ENCODE data around the gene SSH3. TPM values are rescaled to one million over a fixed set of nuclear protein-coding genes. Genes with fewer than 3 reads are reported as not detected.

Gene SSH3
- total and polyA plus RNA-seq, 2 of the 4 experiments (the other 2 are of a cell fraction) = 7.3 to 26.7 TPM

GRCh38 chr11:67264260-67264659 is 39.1 kb upstream of the SSH3 start:
- peaks cover 26% of the 10 kb centered on the region for H3K9me1 ChIP-seq (ENCODE audit: insufficient read depth, low read length)
- H2BK5ac ChIP-seq (ENCODE audit: low read depth, low read length, poor library complexity, severe bottlenecking) = no peak overlapping the region
- no peak overlapping the region for H3K4ac ChIP-seq (ENCODE audit: low read depth, low read length)
- H3K4me3 ChIP-seq (ENCODE audit: insufficient read depth, low read depth, low read length) = no peak overlapping the region
- H3K18ac ChIP-seq (ENCODE audit: low read depth, low read length) = no peak overlapping the region
- H4K91ac ChIP-seq (ENCODE audit: insufficient read depth, low read depth, low read length) = no peak overlapping the region
- no peak overlapping the region for H4K5ac ChIP-seq (ENCODE audit: low read depth, low read length)
- H3K27me3 ChIP-seq (ENCODE audit: control insufficient read depth, insufficient read depth, low read length) = no peaks in the 10 kb centered on the region
- dilution Hi-C loops (cut with HindIII; ENCODE audit: low sequenced_read_pairs, unreplicated experiment) = no loop called here
- no peaks in the 10 kb centered on the region for H3K9me3 ChIP-seq (ENCODE audit: control insufficient read depth, insufficient read depth, low read length)
- intact Hi-C loops (cut with micrococcal nuclease) = no loop called here
- BruUV-seq (replicated peaks) = no TSS peak
- no peak overlapping the region for H3K14ac ChIP-seq (replicated peaks; ENCODE audit: low read depth, low read length)
- no peak for ATAC-seq (ENCODE audit: low read depth)
- ChIA-PET CTCF (interaction anchor here (0.9 kb wide), 1 partner anchor 54 kb away, joined by 3 read pairs; no protein-coding TSS in a partner anchor), POLR2A (ENCODE audit: unreplicated experiment) (no interaction called here)
- peaks cover 10% of the 10 kb centered on the region; the same call in 1 of the 2 replicates for H3K36me3 ChIP-seq (ENCODE audit: control insufficient read depth, insufficient read depth, low read length)
- H3K27ac ChIP-seq (ENCODE audit: insufficient read depth, low read length) = no peak overlapping the region
- no peak overlapping the region for H2BK120ac ChIP-seq (ENCODE audit: low read depth, low read length)
- no peak overlapping the region for H2AK9ac ChIP-seq (replicated peaks; ENCODE audit: low read depth, low read length, poor library complexity)
- H3K79me1 ChIP-seq (ENCODE audit: low read depth in 1 of 2, low read length in 2 of 2) = peaks cover 6 to 36% of the 10 kb centered on the region in 2 experiments; a peak in 3 of 4 replicates
- no peak overlapping the region for H2BK20ac ChIP-seq (ENCODE audit: low read depth, low read length)
- H3K4me1 ChIP-seq (ENCODE audit: control insufficient read depth, insufficient read depth, low read length) = peaks cover 20% of the 10 kb centered on the region
- WGBS, 2 experiments (ENCODE audit: extremely low coverage in 2 of 2, insufficient read length in 1 of 2) = 100% methylated on average over 2 of the region's 5 CpGs; no CpG with 5 or more reads in 1 of the 2 experiments
- TF ChIP-seq POLR2A (IDR thresholded peaks at IDR 0.05; ENCODE audit: low read depth, low read length) = no peak
- no peak for TF ChIP-seq MAFK (IDR thresholded peaks at IDR 0.05; ENCODE audit: low read depth, low read length)
- no peak for TF ChIP-seq NFE2L2 (IDR thresholded peaks at IDR 0.05; ENCODE audit: low read depth, low read length)
- TF ChIP-seq CHD1 (IDR thresholded peaks at IDR 0.05; ENCODE audit: low read depth, low read length) = no peak
- no peak for TF ChIP-seq RFX5 (IDR thresholded peaks at IDR 0.05; ENCODE audit: low read depth, low read length)
- no peak overlapping the region for H2AK5ac ChIP-seq (ENCODE audit: low read depth, low read length)
- H2BK15ac ChIP-seq (ENCODE audit: low read depth, low read length) = no peak overlapping the region
- no peak overlapping the region for H2AFZ ChIP-seq (replicated peaks; ENCODE audit: low read length, poor library complexity)
- in situ Hi-C loops (cut with MboI; ENCODE audit: low sequenced_read_pairs) = loop anchor here (5.0 kb wide), 2 partner anchors 53 to 118 kb away; no protein-coding TSS in a partner anchor
- no peak overlapping the region for H4K8ac ChIP-seq (ENCODE audit: low read depth in 2 of 2, low read length in 2 of 2)
- H3K9ac ChIP-seq (ENCODE audit: low read depth, low read length) = no peak overlapping the region
- peaks cover 17% of the 10 kb centered on the region; the same call in 1 of the 2 replicates for H4K20me1 ChIP-seq (ENCODE audit: insufficient read depth, low read length)
- H3K56ac ChIP-seq (ENCODE audit: extremely low read depth, insufficient read depth, low read length) = no peak overlapping the region
- H3K23ac ChIP-seq (ENCODE audit: low read depth, low read length) = no peak overlapping the region
- no peak overlapping the region for H3K4me2 ChIP-seq (ENCODE audit: low read depth, low read length)
- no peak for DNase-seq
